ENCODE data around the gene HNRNPA0.

Gene HNRNPA0

GRCh38 chr5:137716337-137716736, 37.8 kb downstream of the HNRNPA0 start:
- DNase-seq = no peak

GRCh38 chr5:137715456-137715855, 38.7 kb downstream of the HNRNPA0 start:
- DNase-seq = no peak

- no peak for DNase-seq
Measured at GRCh38 chr5:137714946-137715345, 39.2 kb downstream of the HNRNPA0 start.

- DNase-seq = no peak
Measured at GRCh38 chr5:137714494-137714893, 39.7 kb downstream of the HNRNPA0 start.

- no peak for DNase-seq
Measured at GRCh38 chr5:137712139-137712667, 42.0 kb downstream of the HNRNPA0 start.

GRCh38 chr5:137710086-137710485, 44.1 kb downstream of the HNRNPA0 start:
- DNase-seq = no peak

GRCh38 chr5:137708796-137709559, 45.2 kb downstream of the HNRNPA0 start:
- DNase-seq = no peak

GRCh38 chr5:137708062-137708461, 46.1 kb downstream of the HNRNPA0 start:
- no peak for DNase-seq

- no peak for DNase-seq
Measured at GRCh38 chr5:137706841-137707240, 47.3 kb downstream of the HNRNPA0 start.

- no peak for DNase-seq
Measured at GRCh38 chr5:137705106-137705505, 49.1 kb downstream of the HNRNPA0 start.

GRCh38 chr5:137703565-137703964, 50.6 kb downstream of the HNRNPA0 start:
- DNase-seq = no peak

GRCh38 chr5:137700282-137700680, 53.9 kb downstream of the HNRNPA0 start:
- DNase-seq = no peak

- no peak for DNase-seq
Measured at GRCh38 chr5:137699336-137700281, 54.6 kb downstream of the HNRNPA0 start.

- peak; percentile 46 for DNase-seq
Measured at GRCh38 chr5:137696481-137696880, 57.7 kb downstream of the HNRNPA0 start.

- DNase-seq = peak; percentile 26
Measured at GRCh38 chr5:137695651-137696428, 58.3 kb downstream of the HNRNPA0 start.
